ENCODE measurements around the gene LPIN2.
A peak's percentile ranks its signal among the peaks of the same experiment; 100 is the strongest.
"Not testable (repeated sequence)": the region's sequence is repeated elsewhere in the genome, so short reads cannot be mapped to it uniquely, and the experiment has no call there.

The LPIN2 gene, protein sequence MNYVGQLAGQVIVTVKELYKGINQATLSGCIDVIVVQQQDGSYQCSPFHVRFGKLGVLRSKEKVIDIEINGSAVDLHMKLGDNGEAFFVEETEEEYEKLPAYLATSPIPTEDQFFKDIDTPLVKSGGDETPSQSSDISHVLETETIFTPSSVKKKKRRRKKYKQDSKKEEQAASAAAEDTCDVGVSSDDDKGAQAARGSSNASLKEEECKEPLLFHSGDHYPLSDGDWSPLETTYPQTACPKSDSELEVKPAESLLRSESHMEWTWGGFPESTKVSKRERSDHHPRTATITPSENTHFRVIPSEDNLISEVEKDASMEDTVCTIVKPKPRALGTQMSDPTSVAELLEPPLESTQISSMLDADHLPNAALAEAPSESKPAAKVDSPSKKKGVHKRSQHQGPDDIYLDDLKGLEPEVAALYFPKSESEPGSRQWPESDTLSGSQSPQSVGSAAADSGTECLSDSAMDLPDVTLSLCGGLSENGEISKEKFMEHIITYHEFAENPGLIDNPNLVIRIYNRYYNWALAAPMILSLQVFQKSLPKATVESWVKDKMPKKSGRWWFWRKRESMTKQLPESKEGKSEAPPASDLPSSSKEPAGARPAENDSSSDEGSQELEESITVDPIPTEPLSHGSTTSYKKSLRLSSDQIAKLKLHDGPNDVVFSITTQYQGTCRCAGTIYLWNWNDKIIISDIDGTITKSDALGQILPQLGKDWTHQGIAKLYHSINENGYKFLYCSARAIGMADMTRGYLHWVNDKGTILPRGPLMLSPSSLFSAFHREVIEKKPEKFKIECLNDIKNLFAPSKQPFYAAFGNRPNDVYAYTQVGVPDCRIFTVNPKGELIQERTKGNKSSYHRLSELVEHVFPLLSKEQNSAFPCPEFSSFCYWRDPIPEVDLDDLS
- 224 reads per million, percentile 93 among the genes with 10 or more reads in this experiment for total RNA-seq

DNA sequence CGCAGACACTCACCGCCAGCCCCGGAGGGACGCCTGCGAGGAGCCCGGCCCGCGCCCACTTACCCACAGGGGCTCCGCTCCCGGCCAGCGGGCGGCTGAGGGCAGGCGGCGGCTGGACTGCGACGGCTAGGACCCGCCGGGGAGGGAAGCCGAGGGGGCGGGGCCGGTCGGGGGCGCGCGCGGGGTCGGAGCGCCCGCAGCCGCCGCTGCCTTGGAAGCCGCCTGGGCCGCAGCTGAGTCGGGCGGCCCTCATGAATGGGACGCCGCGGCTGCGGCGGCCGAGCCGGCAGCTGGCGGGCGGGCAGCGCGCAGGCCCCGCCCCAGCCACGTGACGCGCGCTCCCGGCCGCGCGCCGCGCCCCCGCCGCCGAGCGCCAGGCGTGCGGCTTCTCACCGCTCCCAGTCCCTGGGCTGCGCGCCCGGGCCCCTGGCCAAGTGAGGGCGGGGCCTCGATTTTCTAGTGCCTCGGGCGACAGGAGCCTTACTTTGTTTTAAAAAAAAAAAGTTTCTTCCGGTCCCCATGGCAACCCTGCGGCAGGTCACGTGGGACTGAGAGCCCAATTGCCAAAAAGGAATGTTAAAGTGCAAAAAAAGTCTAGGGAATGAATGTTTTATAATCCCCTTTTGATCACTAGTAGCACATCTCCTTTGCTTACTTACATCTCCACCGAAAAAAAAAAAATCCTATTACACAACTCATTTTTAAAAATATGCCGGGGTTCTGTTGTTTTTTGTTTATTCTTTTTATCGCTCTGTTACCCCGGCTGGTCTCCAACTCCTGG lies at the start of gene LPIN2:
Gene LPIN2 (minus strand): TSS at position 121 of the 781 bp plus-strand sequence. CDS start 52,304 bp downstream, outside the sequence.
- peak; percentile 89 for DNase-seq

DNA sequence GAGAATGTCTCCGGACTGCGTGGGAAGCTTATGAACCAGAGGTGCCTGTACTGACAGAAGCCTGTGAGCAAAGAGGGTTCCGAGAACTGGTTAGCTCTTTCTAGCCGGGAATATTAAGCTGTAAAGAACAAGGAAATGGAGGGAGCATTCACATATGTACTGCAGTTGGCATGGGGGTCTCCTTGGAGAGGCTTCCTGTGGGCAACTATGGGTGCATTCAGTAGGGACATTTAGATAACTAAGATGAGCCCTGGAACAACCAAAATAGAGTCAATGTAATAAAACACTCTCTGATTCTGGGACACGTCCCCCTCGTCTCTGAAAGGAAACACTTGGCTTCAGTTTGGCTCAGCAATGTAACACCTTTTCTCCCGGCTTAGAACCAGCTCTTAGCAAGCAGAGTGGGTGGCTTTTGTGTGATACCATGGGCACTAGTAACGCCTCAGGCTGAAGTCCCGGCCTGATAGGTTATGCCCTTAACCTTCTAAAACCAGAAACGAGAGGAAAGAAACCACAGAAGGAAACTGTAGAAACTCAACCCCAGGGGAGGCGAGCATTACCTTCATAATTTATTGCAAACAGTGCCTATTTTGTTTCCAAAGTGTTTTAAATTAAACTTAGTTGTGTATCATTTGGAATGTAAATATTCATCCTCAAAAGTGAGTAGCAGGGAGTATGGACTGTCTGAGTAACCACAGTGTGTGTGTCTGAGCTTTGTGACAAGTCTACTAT lies 48.8 kb upstream of the LPIN2 start:
- DNase-seq = no peak

DNA sequence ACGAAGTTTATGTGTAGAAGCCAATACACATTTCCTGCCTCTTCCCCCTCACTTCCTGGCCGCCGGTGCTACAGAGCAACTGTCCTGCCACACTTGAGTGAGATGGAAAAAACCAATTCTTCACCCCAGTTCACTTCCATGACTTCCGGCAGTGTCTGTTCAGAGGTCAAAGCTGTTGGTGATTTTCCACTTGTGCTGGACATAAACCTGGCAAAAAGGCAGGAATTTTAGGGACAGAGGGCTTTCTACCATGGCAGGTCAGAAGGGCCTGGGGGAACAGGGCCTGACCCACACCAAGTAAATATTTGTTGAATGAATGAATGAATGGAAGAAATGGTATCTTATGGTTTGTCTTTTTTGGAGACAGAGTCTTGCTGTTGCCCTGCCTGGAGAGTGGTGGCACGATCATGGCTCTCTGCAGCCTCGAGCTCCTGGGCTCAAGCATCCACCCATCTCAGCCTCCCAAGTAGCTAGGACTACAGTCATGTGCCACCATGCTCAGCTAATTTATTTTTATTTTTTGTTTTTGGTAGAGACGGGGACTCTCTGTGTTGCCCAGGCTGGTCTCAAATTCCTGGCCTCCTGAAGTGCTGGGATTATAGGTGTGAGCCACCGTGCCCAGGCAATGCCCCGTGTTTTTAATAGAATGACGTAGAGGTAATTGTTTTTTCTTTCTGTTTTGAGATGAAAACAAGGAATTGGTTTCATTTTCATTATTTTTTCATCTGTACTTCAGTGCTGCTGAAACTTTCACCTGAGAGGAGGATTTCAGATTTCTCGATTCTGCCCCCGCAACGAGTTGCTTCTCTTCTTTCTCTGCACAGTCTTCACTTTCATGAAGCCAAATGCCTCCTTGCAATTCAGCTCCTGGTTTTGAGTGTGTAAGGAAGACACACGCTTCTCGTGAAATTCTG lies 48.0 kb upstream of the LPIN2 start:
- DNase-seq = no peak

DNA sequence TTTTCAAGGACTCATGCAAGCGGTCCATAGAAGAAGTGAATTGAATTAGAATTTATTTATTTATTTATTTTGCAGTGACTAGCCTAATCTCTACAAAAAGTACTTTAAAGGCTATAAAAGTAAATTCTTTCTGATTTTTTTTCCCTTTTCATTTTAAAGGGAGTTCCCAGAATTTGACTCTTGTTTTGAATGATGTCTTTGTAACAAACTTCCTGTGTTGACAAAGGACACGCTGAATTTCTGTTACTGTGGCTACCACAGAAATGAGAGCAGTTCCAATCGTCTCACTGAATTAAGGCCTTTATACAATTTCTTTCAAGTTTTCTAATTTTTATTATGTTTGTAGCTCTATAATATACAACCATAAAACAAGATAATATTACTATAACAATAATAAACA lies 46.3 kb upstream of the LPIN2 start:
- no peak for DNase-seq

DNA sequence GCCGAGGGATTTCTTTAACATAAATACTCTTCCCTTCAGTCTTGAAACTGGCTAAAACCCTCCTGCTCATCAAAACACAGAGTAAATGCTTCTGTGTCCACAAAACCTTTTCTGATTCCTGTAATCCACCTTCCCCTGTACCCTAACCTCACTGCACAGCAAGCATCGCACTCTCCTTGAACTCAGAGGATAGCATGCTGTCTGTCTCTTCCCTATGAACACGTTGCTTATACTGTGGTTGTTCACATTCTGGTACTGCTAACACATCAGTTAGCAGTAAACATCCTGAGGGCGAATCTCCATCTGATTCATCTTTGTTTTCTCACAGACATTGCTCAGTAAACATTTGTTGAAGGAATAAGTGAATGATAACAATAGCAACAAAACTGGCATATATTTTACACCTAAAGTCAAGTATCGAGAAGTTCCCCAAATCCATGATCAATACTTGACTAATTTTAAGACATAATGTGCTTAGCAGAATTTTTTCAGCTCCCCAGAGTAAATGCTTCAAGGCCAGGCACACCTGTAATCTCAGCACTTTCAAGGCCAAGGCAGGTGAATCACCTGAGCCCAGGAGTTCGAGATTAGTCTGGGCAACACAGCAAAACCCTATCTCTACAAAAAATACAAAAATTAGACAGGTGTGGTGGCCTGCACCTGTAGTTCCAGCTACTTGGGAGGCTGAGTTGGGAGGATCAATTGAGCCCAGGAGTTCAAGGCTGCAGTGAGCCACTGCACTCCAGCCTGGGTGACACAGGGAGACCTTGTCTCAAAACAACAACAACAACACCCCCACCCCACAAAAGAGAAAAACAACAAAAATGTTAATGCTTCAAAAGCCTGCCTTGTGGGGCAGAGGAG lies 45.6 kb upstream of the LPIN2 start:
- no peak for DNase-seq

DNA sequence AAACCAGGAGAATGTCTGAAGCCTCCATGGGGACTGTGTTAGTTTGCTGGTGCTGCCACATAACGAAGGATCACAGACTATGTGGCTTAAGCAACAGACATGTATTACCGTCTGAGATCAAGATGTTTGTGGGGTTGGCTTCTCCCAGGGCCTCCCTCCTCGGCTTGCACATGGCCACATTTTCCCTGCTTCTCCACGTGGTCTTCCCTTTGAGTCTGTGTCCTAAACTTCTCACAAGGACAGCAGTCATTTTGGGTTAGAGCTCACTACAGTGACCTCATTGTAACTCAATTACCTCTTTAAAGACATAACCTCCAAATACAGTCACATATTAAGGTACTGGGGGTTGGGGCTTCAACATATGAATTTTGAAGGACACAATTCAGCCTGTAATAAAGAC lies 44.6 kb upstream of the LPIN2 start:
- no peak for DNase-seq

DNA sequence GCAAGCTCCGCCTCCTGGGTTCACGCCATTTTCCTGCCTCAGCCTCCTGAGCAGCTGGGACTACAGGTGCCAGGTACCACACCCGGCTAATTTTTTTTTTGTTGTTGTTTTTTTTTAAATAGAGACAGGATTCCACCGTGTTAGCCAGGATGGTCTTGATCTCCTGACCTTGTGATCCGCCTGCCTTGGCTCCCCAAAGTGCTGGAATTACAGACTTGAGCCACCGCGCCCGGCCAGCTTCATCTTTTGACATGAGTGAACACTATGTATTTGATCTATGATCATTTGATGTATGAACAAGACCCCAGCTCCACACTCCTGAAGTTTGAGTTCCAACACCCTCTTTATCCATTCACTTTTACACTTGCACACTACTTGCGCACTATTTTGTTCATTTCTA lies 43.4 kb upstream of the LPIN2 start:
- DNase-seq = no peak

DNA sequence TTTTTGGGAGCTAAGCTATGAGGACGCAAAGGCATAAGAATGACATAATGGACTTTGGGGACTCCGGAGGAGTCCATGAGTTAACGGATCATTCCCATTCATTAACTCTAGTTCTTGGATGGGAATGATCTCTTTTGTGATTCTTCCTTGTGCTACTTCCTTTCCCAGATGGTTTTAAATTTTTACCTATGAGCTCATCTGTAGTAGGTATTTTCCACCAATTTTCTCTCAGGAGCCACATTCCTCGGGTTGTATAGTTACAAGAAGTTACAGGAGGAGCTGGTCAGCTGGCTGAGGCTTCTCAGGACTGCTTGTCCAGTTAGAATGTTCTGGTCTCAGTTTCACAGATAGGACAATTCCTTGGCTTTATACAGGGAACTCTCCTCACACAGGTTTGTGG lies 42.9 kb upstream of the LPIN2 start:
- no peak for DNase-seq

DNA sequence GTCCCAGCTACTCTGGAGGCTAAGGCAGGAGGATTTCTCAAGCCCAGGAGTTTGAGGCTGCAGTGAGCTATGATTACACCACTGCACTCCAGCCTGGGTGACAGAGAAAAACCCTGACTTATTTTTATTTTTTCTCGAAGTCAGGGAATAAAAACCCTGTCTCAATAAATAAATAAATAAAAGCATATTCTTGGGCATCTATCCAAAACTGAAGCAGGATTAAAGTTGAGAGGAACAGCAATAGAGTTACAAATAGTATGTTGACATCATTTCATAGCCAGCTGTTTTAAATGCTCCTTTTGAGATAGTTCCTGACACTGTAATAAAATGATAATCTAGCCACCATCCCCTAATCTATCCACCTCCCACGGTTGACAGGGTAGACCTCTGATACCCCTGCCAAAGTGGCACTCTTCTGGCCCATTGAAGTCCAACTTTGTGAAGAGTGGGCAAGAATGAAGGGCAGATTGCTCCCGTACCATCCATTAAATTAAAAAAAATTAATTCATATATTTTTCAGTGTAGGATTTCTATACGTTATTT lies 42.3 kb upstream of the LPIN2 start:
- DNase-seq = no peak

DNA sequence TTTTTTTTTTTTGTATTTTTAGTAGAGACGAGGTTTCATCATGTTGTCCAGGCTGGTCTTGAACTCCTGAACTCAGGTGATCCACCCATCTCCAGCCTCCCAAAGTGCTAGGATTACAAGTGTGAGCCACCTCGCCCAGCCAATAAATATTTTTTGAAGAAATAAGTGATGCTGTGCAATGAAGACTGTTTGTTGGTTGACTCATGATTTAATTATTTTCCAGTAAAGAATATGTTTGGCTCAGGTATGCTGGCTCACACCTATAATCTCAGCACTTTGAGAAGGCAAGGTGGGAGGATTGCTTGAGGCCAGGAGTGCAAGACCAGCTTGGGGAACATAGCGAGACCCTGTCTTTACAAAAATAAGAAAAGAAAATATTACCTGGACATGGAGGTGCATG lies 41.8 kb upstream of the LPIN2 start:
- no peak for DNase-seq

DNA sequence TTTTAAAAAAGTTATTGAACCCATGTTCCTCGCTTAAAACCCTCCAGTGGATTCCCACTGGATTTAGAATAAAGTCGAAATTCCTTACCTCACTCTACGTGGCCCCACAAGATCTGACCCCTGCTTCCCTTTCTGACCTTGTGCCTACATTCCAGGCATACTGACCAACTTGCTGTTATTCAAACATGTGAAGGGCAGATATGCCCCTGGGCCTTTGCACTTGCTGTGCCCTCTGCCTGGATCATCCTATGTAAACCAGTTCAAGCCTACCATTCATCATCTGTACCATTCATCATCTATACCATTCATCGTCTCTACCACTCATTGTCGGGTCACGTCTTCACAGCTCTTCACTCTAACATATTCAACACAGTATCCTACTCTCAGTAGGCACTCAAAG lies 41.3 kb upstream of the LPIN2 start:
- no peak for DNase-seq

DNA sequence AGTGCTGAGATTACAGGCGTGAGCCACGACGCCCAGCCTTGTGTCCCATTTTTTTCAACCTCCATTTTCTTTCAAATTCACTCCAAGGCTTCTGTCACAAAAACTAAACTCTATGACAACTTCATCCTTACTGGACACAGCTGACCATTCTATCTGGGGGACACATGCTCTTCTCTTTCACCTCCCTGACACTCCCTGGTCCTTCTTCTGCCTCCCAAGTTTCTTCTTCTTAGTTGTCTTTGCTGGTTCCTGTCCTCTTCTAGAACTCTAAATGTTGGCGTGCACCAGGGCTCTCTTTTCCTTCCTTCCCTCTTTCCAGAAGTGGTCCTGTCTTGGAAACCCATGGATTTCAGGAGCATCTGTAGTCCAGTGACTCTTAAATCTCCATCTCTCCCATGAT lies 40.1 kb upstream of the LPIN2 start:
- no peak for DNase-seq

DNA sequence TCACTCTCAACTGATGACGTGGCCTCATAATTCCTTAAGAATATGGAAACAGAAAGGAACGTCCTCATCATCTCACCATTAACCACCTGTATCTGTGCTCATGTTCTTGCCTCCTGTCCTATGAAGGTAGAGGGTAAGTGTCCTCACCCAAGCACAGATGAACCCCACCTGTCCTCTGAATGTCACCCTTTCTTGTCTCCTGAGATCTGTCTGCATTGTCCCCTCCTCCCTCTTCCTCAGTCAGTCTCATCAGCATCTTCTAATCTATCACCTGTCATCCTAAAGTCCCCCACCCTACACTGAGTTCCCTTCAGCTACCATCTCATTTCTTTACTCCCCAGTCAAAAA lies 39.4 kb upstream of the LPIN2 start:
- DNase-seq = no peak

DNA sequence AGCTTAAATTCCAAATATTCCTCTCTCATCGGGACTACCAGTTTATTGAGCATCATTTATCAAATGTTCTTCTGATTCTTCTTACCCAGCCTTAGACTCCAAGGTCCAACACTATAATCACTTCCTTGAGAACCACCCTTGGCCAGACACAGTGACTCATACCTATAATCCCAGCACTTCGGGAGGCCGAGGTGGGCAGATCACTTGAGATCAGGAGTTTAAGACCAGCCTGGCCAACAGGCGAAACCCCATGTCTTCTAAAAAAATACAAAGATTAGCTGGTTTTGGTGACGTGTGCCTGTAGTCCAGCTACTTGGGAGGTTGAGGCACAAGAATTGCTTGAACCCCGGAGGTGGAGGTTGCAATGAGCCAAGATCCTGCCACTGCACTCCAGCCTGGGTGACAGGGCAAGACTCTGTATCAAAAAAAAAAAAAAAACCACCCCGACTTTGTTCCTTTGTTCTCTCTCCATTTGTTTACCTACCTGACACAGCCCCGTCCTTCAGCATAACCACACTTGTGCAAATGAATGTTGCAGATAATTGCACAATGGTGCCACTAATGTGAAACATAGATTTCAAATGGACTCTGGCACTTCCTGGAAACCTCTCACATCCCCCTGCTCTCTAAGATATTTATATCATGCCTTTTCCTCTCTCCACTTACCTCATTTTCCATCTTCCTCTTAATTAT lies 38.9 kb upstream of the LPIN2 start:
- DNase-seq = no peak

DNA sequence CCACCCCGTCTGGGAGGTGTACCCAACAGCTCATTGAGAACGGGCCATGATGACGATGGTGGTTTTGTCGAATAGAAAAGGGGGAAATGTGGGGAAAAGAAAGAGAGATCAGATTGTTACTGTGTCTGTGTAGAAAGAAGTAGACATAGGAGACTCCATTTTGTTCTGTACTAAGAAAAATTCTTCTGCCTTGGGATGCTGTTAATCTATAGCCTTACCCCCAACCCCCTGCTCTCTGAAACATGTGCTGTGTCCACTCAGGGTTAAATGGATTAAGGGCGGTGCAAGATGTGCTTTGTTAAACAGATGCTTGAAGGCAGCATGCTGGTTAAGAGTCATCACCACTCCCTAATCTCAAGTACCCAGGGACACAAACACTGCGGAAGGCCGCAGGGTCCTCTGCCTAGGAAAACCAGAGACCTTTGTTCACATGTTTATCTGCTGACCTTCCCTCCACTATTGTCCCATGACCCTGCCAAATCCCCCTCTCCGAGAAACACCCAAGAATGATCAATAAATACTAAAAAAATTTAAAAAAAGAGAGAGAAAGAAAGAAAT lies 37.0 kb upstream of the LPIN2 start:
- not testable (repeated sequence) for DNase-seq

DNA sequence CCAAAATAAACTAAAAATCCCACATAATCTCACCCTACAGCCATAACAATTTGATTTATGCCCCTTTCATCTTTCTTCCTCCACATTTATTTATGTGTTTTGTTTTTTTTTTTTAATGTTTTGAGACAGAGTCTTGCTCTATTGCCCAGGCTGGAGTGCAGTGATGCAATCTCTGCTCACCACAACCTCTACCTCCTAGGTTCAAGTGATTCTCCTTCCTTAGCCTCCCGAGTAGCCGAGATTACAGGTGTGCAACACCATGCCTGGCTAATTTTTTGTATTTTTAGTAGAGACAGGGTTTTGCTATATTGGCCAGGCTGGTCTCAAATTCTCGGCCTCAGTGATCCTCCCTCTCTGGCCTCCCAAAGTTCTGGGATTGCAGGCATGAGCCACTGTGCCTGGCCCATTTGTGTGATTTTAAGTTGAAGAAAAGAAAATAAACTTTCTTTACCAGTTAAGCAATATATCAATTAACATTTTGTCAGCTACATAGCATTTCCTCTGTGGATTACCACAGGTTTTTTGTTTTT lies 35.9 kb upstream of the LPIN2 start:
- DNase-seq = no peak

DNA sequence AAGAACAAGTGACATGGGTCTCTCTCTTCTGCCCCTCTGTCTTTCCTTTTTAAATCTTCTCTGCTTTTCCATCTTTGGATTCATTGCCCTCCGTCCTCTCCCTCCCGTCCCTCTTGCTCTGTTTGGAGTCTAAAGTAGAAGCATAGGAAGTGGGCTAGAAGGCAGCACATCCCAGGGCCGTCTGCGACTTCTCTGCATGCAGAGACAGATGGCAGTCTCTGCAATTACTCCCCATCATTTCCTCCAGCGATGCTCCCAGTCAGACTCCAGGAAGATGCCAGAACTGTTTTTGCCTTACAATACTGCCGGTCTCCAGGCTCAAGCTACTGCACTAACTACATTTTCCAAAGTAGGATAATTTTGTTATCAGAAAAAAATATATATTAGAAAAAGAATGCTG lies 35.2 kb upstream of the LPIN2 start:
- DNase-seq = no peak

DNA sequence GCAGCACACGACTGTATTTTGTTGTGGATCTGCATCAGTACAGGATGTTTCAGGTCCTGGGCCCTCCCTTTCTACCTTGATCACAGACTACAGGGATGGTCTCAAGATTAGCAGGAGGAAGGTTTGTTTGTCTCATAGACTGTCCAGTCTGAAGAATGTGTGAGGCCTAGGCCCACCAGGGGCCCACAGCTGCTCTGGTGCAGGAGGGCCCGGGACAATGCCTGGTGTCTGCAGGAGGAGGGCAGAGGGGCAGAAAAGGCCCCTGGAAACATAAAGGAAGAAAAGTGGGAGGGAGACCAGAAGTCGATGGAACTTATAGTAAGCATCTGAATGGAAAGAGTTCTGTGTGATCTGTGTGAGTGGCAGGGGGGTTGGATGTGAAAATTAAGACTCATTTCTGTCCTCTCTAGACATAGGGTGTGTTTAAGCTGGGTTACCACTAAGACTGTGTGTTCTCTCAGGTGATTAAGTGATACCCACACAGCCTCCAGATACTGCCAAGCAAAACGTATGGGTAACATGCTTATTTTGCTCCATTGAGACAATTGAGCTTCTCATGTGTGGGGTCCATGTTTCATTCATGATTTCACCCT lies 33.4 kb upstream of the LPIN2 start:
- DNase-seq = no peak

Data from effector CD4-positive, alpha-beta T cell (primary cell).